Stomach (tissue), 9 donors: ENCODE measurements around the gene CDH8. TPM values are rescaled to one million over a fixed set of nuclear protein-coding genes. Genes with fewer than 3 reads are reported as not detected.
"Not testable (repeated sequence)": the region's sequence is repeated elsewhere in the genome, so short reads cannot be mapped to it uniquely, and the experiment has no call there.

Source experiments
- DNase-seq, 2 donors: peaks; one replicate each; pipeline versions ENCODE4 v3.0.0 to v3.0.0-alpha.2; 2013 to 2019
- H3K27ac ChIP-seq, 5 donors: fragments of 200-600 bp in 4 of 5; sonication (generic) in 4 of 5; one replicate each; pipeline ENCODE4 v1.5.1; 2013 to 2019; ENCODE audit warnings: mild to moderate bottlenecking in 1 of 5, moderate library complexity in 1 of 5
- H3K27me3 ChIP-seq, 3 donors: fragments of 200-600 bp; sonication (generic); one replicate each; pipeline ENCODE4 v1.5.1; 2017 to 2019; ENCODE audit warnings: mixed run types in 1 of 3
- H3K36me3 ChIP-seq, 4 donors: fragments of 200-600 bp; sonication (generic); 1 replicate in 3 of 4; 2 replicates in 1 of 4; pipeline ENCODE4 v1.5.1; 2016 to 2019
- H3K4me1 ChIP-seq, 4 donors: fragments of 200-600 bp; sonication (generic); one replicate each; pipeline ENCODE4 v1.5.1; 2016 to 2019
- H3K4me3 ChIP-seq, 4 donors: fragments of 200-600 bp; sonication (generic) in 3 of 4; one replicate each; pipeline ENCODE4 v1.5.1; 2016 to 2019; ENCODE audit warnings: mild to moderate bottlenecking in 1 of 4
- H3K9me3 ChIP-seq, 4 donors: fragments of 200-600 bp; sonication (generic); one replicate each; pipeline ENCODE4 v1.5.1; 2016 to 2019
- EP300 ChIP-seq: sonication (generic); formaldehyde crosslinking; IDR thresholded peaks from one replicate; pipeline ENCODE4 v1.6.1; 2017; ENCODE audit warnings: antibody characterized with exemption
- POLR2A ChIP-seq, 4 donors: fragments of 450-650 bp; IDR thresholded peaks; one replicate each; pipeline ENCODE4 v1.6.1; 2016; ENCODE audit warnings: antibody characterized with exemption in 4 of 4, control low read depth in 2 of 4, mild to moderate bottlenecking in 1 of 4, moderate library complexity in 1 of 4
- POLR2AphosphoS5 ChIP-seq, 3 donors: sonication (generic); formaldehyde crosslinking; IDR thresholded peaks; one replicate each; pipeline ENCODE4 v1.6.1; 2016; ENCODE audit warnings: antibody characterized with exemption in 3 of 3
- WGBS, 5 donors: extraction: QIAGEN DNeasy Blood & Tissue Kit in 3 of 5; methylation state at CpG; one replicate each; pipeline versions ENCODE4 v1.1.5 to v1.1.7; 2013 to 2018; 5-methylcytosine and 5-hydroxymethylcytosine counted together
- intact Hi-C: fragments of 100-400 bp; cut with DNase I; formaldehyde crosslinking; loops from one replicate; pipeline ENCODE4 v1.15.1; 2023; ENCODE audit warnings: low total_unique reads
- polyA plus RNA-seq, 3 donors: library from polyadenylated mRNA; stranded (reverse); fragments of 200-250 nt; gene quantifications; one replicate each; pipeline ENCODE4 v1.2.3, GENCODE V29; 2013
- total RNA-seq, 5 donors: library from RNA; depleted of rRNA; stranded (reverse); fragments of >200 nt; gene quantifications; one replicate each; pipeline versions ENCODE4 v1.1.0 to v1.2.3, GENCODE V29; 2014 to 2016
- TF ChIP-seq, protein P1 (sequence below), 7 experiments: fragments of 450-650 bp in 4 of 7; fragments of 200-600 bp in 3 of 7; sonication (generic) in 3 of 7; IDR thresholded peaks; one replicate each; pipeline ENCODE4 v1.5.1; 2016 to 2019; ENCODE audit warnings: antibody characterized with exemption in 7 of 7, control low read depth in 2 of 7, mild to moderate bottlenecking in 1 of 7
- donor health status: healthy with polysubstance abuse.
- donor health status: Bipolar disorder and iron deficiency.
- donor health status: healthy.

Gene CDH8
- total and polyA plus RNA-seq, 8 donors, result 0.13 to 6.4 TPM; not detected in 6

DNA sequence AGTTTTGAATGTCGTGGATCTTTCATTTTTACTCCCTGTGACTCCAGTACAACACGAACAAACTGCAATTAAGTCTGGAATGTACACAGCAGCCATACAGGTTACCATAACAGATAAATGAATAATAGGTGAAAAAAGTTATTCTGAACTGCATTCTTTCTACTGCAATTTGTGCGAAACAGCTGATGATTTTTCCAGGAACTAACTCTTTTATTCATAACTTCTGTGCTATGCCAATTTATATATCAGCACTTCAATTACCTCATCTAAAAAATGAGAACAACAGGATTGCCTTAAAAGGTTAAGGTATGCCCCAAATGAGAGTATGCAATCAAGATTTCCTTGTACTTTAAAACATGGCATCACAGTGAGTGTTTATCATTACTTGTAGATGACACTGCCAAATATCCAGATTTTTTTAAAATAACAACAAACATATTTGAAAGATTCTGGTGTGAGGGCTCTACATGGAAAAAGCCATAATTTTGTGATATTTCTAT is 238.9 kb downstream of the CDH8 start:
- Histone ChIP-seq H3K27me3 (no peaks in the 10 kb centered on the region), H3K4me3 (no peak overlapping the region), H3K36me3 (no peaks in the 10 kb centered on the region), H3K9me3 (peaks cover 0 to 10% (median 0%) of the 10 kb centered on the region in 4 donors), H3K27ac (no peak overlapping the region), H3K4me1 (no peaks in the 10 kb centered on the region)
- no peak for DNase-seq
- intact Hi-C loops, result no loop called here
- 54 to 66% (median 59%) methylated on average over 3 of the region's 3 CpGs for WGBS, 5 donors
- no peak for TF ChIP-seq POLR2A (IDR thresholded peaks at IDR 0.05)
- no peak for TF ChIP-seq POLR2AphosphoS5 (IDR thresholded peaks at IDR 0.05)
- TF ChIP-seq, protein P1, sequence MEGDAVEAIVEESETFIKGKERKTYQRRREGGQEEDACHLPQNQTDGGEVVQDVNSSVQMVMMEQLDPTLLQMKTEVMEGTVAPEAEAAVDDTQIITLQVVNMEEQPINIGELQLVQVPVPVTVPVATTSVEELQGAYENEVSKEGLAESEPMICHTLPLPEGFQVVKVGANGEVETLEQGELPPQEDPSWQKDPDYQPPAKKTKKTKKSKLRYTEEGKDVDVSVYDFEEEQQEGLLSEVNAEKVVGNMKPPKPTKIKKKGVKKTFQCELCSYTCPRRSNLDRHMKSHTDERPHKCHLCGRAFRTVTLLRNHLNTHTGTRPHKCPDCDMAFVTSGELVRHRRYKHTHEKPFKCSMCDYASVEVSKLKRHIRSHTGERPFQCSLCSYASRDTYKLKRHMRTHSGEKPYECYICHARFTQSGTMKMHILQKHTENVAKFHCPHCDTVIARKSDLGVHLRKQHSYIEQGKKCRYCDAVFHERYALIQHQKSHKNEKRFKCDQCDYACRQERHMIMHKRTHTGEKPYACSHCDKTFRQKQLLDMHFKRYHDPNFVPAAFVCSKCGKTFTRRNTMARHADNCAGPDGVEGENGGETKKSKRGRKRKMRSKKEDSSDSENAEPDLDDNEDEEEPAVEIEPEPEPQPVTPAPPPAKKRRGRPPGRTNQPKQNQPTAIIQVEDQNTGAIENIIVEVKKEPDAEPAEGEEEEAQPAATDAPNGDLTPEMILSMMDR (IDR thresholded peaks at IDR 0.05), result no peak
- no peak for TF ChIP-seq EP300

DNA sequence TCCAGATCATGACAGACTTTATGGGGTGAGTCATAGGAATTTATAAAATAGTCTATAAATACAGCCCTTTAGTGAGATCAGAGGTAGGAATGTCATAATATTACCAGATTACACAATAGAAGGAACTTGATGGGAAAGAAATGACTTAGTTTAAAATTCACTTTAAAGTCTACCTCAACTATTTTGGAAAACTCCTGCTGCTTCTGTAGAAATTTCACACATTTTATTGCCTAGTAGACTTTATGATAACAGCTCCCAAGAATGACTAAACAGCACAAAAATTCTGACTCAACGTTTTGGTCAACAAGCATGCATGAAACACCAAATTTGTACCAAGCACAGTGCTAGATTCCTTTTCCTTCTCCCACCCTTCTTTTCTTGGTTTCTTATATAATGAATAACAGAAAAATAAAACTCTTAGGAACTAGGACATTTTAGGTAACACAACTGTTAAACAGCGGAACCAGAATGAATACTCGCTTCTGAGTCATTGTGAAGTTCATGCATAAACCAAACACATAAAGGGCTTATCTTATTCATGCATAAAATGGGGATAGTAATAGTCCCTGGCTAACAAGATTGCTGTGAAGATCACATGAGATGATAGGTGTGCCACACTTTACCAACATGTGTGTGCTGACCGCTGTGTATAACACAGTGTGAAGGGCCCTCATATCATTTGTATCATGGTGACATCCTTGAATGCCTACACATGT is 243.9 kb downstream of the CDH8 start:
- H3K9me3 ChIP-seq, result peaks cover 0 to 10% (median 0%) of the 10 kb centered on the region in 4 donors
- no peaks in the 10 kb centered on the region for H3K36me3 ChIP-seq
- no peaks in the 10 kb centered on the region for H3K27me3 ChIP-seq
- H3K4me3 ChIP-seq, result no peak overlapping the region
- no peak overlapping the region for H3K27ac ChIP-seq
- intact Hi-C loops, result no loop called here
- no peaks in the 10 kb centered on the region for H3K4me1 ChIP-seq
- WGBS, 5 donors, result 78 to 88% (median 85%) methylated on average over 4 of the region's 4 CpGs
- DNase-seq, result no peak
- TF ChIP-seq EP300 (no peak), POLR2AphosphoS5 (IDR thresholded peaks at IDR 0.05) (no peak), POLR2A (IDR thresholded peaks at IDR 0.05) (no peak)
- TF ChIP-seq, protein P1 (IDR thresholded peaks at IDR 0.05), result no peak

DNA sequence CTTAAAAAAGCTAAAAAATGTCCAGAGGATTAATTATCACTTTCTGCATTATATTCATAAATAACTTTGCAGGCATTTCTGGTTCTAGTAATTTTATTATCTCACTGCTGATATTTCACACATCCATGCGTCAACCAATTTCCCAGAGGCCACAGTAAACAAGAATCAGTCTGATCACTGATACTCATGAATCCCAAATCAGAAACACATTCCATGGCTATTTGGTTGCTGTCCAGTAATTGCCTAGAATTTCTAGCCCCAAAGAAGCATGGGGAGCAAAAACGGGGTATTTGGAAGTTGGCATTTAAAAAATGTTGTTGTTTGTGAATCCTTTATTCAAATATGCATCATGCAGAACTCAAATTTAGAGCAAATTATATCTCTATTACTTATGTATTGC is 244.8 kb downstream of the CDH8 start:
- peaks cover 0 to 10% (median 0%) of the 10 kb centered on the region in 4 donors for H3K9me3 ChIP-seq
- no peak for DNase-seq
- no peaks in the 10 kb centered on the region for H3K4me1 ChIP-seq
- TF ChIP-seq, protein P1 (IDR thresholded peaks at IDR 0.05), result no peak
- H3K27me3 ChIP-seq, result no peaks in the 10 kb centered on the region
- no peaks in the 10 kb centered on the region for H3K36me3 ChIP-seq
- no peak overlapping the region for H3K4me3 ChIP-seq
- intact Hi-C loops, result no loop called here
- no peak overlapping the region for H3K27ac ChIP-seq
- 48 to 74% (median 69%) methylated on average over 2 of the region's 2 CpGs for WGBS, 5 donors

DNA sequence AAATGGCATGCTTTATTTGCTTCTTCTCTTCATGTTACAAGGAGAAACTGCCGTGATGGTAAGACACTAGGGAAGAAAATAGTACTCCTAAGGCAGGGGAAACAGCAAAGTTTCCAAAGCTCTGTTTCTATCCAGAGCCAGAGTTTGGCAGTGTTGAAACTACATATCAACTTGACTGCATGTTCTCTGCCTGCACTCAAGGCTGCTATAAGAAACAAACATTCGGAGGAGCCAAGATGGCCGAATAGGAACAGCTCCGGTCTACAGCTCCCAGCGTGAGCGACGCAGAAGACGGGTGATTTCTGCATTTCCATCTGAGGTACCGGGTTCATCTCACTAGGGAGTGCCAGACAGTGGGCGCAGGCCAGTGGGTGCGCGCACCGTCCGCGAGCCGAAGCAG is 254.4 kb downstream of the CDH8 start:
- H3K27ac ChIP-seq, intact Hi-C loops, H3K4me3 ChIP-seq, H3K36me3 ChIP-seq, H3K4me1 ChIP-seq, H3K27me3 ChIP-seq, DNase-seq, H3K9me3 ChIP-seq: not testable (repeated sequence)
- WGBS, 5 donors, result 89 to 95% (median 92%) methylated on average over 9 to 16 of the region's 16 CpGs

DNA sequence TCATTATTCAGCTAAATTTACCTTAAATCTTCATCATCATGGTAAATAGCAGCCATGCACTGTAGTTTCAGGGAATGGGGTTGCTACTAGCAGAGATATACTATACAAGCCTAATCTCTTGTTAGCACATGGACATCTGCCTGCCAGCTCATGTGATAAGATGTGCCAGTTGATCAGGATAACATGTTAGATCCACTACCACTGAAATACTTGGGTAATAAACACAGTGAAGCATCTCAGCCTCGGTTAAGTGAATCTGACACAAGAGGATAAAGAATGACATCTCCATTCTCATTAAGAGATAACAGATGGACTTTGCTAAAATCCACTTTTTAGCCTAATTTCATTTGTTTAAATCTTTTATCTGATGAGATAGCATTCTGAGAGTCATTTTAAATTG is 256.1 kb downstream of the CDH8 start:
- no peak overlapping the region for H3K4me3 ChIP-seq
- WGBS, 5 donors, result 26 to 48% (median 36%) methylated on average over 1 of the region's 1 CpG
- H3K27ac ChIP-seq, result no peak overlapping the region
- DNase-seq, result no peak
- peaks cover 0 to 10% (median 2%) of the 10 kb centered on the region in 4 donors for H3K9me3 ChIP-seq
- TF ChIP-seq POLR2A (IDR thresholded peaks at IDR 0.05) (no peak), EP300 (no peak), POLR2AphosphoS5 (IDR thresholded peaks at IDR 0.05) (no peak)
- TF ChIP-seq, protein P1 (IDR thresholded peaks at IDR 0.05), result no peak
- H3K36me3 ChIP-seq, result no peaks in the 10 kb centered on the region
- H3K4me1 ChIP-seq, result no peaks in the 10 kb centered on the region
- intact Hi-C loops, result no loop called here
- no peaks in the 10 kb centered on the region for H3K27me3 ChIP-seq
